ENCODE results near the gene FARP2. TPM values are rescaled to one million over a fixed set of nuclear protein-coding genes. Genes with fewer than 3 reads are reported as not detected.

The FARP2 gene
- total and polyA plus RNA-seq, 2 of the 4 experiments (the other 2 are of a cell fraction), result 17.1 to 30.8 TPM

DNA sequence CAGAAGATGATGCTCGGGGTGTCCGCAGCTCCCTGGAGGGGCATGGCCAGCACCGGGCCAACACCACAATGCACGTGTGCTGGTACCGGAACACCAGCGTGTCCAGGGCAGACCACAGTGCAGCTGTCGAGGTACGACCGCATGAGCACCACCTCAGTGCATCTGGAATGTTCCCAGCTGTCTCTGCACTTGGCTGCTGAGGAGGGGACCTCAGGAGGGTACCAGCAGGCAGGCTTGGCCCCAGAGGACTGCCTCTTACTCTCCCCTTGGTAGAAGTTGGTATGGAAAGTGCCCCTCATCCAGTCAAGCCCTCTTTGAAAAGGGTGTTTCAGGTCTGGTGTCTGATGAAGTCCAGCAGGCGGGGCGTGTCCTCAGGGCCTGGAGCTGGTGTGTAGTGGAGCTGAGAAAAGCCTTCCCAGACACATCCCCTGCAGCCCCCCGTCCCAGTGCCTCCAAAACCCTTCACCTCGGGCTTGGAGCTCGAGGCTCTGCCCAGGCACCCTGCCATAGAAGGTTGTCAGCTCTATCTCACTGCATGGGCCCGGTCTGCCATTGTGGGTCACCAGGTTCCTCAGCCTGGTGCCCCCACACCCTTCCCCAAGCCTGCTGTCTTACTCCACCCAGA, 135.6 kb downstream of the FARP2 start (continued):
- TF ChIP-seq MAFK (IDR thresholded peaks at IDR 0.05; ENCODE audit: low read depth, low read length), result no peak
- TF ChIP-seq, protein P1, sequence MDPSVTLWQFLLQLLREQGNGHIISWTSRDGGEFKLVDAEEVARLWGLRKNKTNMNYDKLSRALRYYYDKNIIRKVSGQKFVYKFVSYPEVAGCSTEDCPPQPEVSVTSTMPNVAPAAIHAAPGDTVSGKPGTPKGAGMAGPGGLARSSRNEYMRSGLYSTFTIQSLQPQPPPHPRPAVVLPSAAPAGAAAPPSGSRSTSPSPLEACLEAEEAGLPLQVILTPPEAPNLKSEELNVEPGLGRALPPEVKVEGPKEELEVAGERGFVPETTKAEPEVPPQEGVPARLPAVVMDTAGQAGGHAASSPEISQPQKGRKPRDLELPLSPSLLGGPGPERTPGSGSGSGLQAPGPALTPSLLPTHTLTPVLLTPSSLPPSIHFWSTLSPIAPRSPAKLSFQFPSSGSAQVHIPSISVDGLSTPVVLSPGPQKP (IDR thresholded peaks at IDR 0.05; ENCODE audit: borderline replicate concordance, low read depth, low read length), result no peak

DNA sequence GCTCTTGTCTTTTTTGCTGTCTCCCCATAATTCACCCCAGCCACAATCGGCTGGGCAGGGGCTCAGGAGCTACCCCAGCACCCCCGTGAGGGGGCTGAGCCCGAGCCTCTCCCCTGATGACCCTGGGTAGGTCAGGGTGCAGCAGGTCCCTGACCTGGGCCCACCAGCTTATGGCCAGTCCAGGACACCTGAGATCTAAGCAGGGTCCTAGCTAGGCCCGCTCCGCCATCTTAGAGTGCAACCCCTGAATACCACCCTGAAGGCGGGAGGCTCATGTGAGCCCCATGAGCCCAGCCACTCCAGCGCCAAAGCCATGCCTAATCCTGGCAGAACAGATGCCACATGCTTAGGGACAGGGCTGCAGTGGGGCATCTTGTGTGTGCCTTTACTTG, 136.1 kb downstream of the FARP2 start:
- H3K56ac ChIP-seq (ENCODE audit: extremely low read depth, insufficient read depth, low read length), result no peak overlapping the region
- H3K4me1 ChIP-seq (ENCODE audit: control insufficient read depth, insufficient read depth, low read length), result 0 out of 2 replicates have a peak, but pooled peaks cover 2% of the 10 kb centered on the region
- no peak overlapping the region for H3K23ac ChIP-seq (ENCODE audit: low read depth, low read length)
- in situ Hi-C loops (cut with MboI; ENCODE audit: low sequenced_read_pairs), result no loop called here
- no peak overlapping the region for H2BK15ac ChIP-seq (ENCODE audit: low read depth, low read length)
- H3K18ac ChIP-seq (ENCODE audit: low read depth, low read length), result no peak overlapping the region
- DNase-seq, result no peak
- no TSS peak for BruUV-seq (replicated peaks)
- H2AK9ac ChIP-seq (replicated peaks; ENCODE audit: low read depth, low read length, poor library complexity), result no peak overlapping the region
- 76% methylated on average over 3 of the region's 7 CpGs; no CpG with 5 or more reads in 1 of the 2 experiments for WGBS, 2 experiments (ENCODE audit: extremely low coverage in 2 of 2, insufficient read length in 1 of 2)
- H3K4me2 ChIP-seq (ENCODE audit: low read depth, low read length), result no peak overlapping the region
- H2AK5ac ChIP-seq (ENCODE audit: low read depth, low read length), result no peak overlapping the region
- H4K20me1 ChIP-seq (ENCODE audit: insufficient read depth, low read length), result peaks cover 3% of the 10 kb centered on the region; the same call in 1 of the 2 replicates
- intact Hi-C loops (cut with micrococcal nuclease), result no loop called here
- no peak overlapping the region for H3K4me3 ChIP-seq (ENCODE audit: insufficient read depth, low read depth, low read length)
- H2BK20ac ChIP-seq (ENCODE audit: low read depth, low read length), result no peak overlapping the region
- no peak overlapping the region for H3K9ac ChIP-seq (ENCODE audit: low read depth, low read length)
- H4K5ac ChIP-seq (ENCODE audit: low read depth, low read length), result no peak overlapping the region
- H3K36me3 ChIP-seq (ENCODE audit: control insufficient read depth, insufficient read depth, low read length), result peaks cover 38% of the 10 kb centered on the region
- TF ChIP-seq RAD21 (IDR thresholded peaks at IDR 0.05; ENCODE audit: low read length), result no peak
- TF ChIP-seq, protein P2, sequence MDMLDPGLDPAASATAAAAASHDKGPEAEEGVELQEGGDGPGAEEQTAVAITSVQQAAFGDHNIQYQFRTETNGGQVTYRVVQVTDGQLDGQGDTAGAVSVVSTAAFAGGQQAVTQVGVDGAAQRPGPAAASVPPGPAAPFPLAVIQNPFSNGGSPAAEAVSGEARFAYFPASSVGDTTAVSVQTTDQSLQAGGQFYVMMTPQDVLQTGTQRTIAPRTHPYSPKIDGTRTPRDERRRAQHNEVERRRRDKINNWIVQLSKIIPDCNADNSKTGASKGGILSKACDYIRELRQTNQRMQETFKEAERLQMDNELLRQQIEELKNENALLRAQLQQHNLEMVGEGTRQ (IDR thresholded peaks at IDR 0.05; ENCODE audit: low read depth, low read length), result no peak
- no peak for TF ChIP-seq NFE2L2 (IDR thresholded peaks at IDR 0.05; ENCODE audit: low read depth, low read length)
- no peak for TF ChIP-seq SMC3 (IDR thresholded peaks at IDR 0.05; ENCODE audit: low read depth, low read length)
- TF ChIP-seq MXI1 (IDR thresholded peaks at IDR 0.05; ENCODE audit: borderline replicate concordance, low read depth, low read length), result no peak
- TF ChIP-seq BHLHE40 (IDR thresholded peaks at IDR 0.05; ENCODE audit: low read depth, low read length), result no peak
- no peak for TF ChIP-seq CHD1 (IDR thresholded peaks at IDR 0.05; ENCODE audit: low read depth, low read length)
- no peak for TF ChIP-seq FOS (IDR thresholded peaks at IDR 0.05; ENCODE audit: low read depth, low read length)
- no peak for TF ChIP-seq MAZ (IDR thresholded peaks at IDR 0.05; ENCODE audit: borderline replicate concordance, low read depth, low read length)
- TF ChIP-seq, protein P1 (IDR thresholded peaks at IDR 0.05; ENCODE audit: borderline replicate concordance, low read depth, low read length), result no peak
- TF ChIP-seq RFX5 (IDR thresholded peaks at IDR 0.05; ENCODE audit: low read depth, low read length), result no peak
- no peak for TF ChIP-seq CEBPB (IDR thresholded peaks at IDR 0.05; ENCODE audit: low read depth, low read length)
- no peak overlapping the region for H2BK5ac ChIP-seq (ENCODE audit: low read depth, low read length, poor library complexity, severe bottlenecking)
- ATAC-seq (ENCODE audit: low read depth), result no peak
- no peak overlapping the region for H4K8ac ChIP-seq (ENCODE audit: low read depth in 2 of 2, low read length in 2 of 2)
- no peak overlapping the region for H3K27ac ChIP-seq (ENCODE audit: insufficient read depth, low read length)
- no peak overlapping the region for H4K91ac ChIP-seq (ENCODE audit: insufficient read depth, low read depth, low read length)
- no peaks in the 10 kb centered on the region for H3K9me3 ChIP-seq (ENCODE audit: control insufficient read depth, insufficient read depth, low read length)
- no peaks in the 10 kb centered on the region for H3K27me3 ChIP-seq (ENCODE audit: control insufficient read depth, insufficient read depth, low read length)
- H2AFZ ChIP-seq (replicated peaks; ENCODE audit: low read length, poor library complexity), result no peak overlapping the region
- no peak overlapping the region for H3K4ac ChIP-seq (ENCODE audit: low read depth, low read length)
- dilution Hi-C loops (cut with HindIII; ENCODE audit: low sequenced_read_pairs, unreplicated experiment), result no loop called here
- CTCF ChIA-PET, result no interaction called here
- peaks cover 0 to 9% of the 10 kb centered on the region in 2 experiments; a peak in 1 of 4 replicates for H3K79me1 ChIP-seq (ENCODE audit: low read depth in 1 of 2, low read length in 2 of 2)
- POLR2A ChIA-PET (ENCODE audit: unreplicated experiment), result no interaction called here
- H2BK120ac ChIP-seq (ENCODE audit: low read depth, low read length), result no peak overlapping the region
- H3K14ac ChIP-seq (replicated peaks; ENCODE audit: low read depth, low read length), result no peak overlapping the region
- peaks cover 14% of the 10 kb centered on the region; the same call in 1 of the 2 replicates for H3K9me1 ChIP-seq (ENCODE audit: insufficient read depth, low read length)

Measured in IMR-90 (cell line).